ENCODE results near the gene AHRR.

DNA sequence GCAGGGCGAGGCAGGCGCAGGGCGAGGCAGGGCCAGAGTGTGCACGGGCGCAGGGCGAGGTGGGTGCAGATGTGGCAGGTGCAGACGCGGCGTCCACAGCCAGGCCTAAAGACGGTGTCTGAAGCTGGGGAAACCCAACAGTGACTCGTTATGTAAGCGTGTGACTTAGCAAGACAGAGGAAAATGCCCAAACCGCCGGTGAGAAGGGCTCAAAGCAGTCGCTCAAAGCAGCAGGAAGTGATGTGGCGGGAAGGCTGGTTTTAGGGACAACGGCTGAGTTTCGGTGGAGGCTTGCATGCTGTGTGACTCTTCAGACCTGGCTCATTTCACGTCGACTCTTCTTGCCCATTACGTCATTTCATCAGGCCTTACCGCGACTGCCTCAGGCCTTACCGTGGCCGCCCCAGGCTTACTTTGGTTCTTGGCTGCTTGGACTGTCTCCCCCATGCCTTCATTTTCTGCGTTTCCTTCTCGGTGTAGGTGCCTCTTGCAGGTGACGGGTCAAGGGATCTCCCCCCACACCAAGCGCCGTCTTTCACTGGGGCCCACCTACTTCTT, 71.0 kb downstream of the AHRR start:
- TF ChIP-seq RAD21 (IDR thresholded peaks at IDR 0.05; ENCODE audit: low read length) (no peak), POLR2A (IDR thresholded peaks at IDR 0.05; ENCODE audit: low read depth, low read length) (no peak), MAFK (IDR thresholded peaks at IDR 0.05; ENCODE audit: low read depth, low read length) (no peak), RFX5 (IDR thresholded peaks at IDR 0.05; ENCODE audit: low read depth, low read length) (no peak), MAZ (IDR thresholded peaks at IDR 0.05; ENCODE audit: borderline replicate concordance, low read depth, low read length) (no peak), BHLHE40 (IDR thresholded peaks at IDR 0.05; ENCODE audit: low read depth, low read length) (no peak), SMC3 (IDR thresholded peaks at IDR 0.05; ENCODE audit: low read depth, low read length) (no peak), CEBPB (IDR thresholded peaks at IDR 0.05; ENCODE audit: low read depth, low read length) (no peak), MXI1 (IDR thresholded peaks at IDR 0.05; ENCODE audit: borderline replicate concordance, low read depth, low read length) (no peak), ELK1 (IDR thresholded peaks at IDR 0.05; ENCODE audit: borderline replicate concordance, low read depth, low read length) (no peak), CHD1 (IDR thresholded peaks at IDR 0.05; ENCODE audit: low read depth, low read length) (no peak), NFE2L2 (IDR thresholded peaks at IDR 0.05; ENCODE audit: low read depth, low read length) (no peak)
- TF ChIP-seq, protein P1, sequence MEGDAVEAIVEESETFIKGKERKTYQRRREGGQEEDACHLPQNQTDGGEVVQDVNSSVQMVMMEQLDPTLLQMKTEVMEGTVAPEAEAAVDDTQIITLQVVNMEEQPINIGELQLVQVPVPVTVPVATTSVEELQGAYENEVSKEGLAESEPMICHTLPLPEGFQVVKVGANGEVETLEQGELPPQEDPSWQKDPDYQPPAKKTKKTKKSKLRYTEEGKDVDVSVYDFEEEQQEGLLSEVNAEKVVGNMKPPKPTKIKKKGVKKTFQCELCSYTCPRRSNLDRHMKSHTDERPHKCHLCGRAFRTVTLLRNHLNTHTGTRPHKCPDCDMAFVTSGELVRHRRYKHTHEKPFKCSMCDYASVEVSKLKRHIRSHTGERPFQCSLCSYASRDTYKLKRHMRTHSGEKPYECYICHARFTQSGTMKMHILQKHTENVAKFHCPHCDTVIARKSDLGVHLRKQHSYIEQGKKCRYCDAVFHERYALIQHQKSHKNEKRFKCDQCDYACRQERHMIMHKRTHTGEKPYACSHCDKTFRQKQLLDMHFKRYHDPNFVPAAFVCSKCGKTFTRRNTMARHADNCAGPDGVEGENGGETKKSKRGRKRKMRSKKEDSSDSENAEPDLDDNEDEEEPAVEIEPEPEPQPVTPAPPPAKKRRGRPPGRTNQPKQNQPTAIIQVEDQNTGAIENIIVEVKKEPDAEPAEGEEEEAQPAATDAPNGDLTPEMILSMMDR (conservative IDR thresholded peaks at IDR 0.05; ENCODE audit: low read depth, low read length) = no peak
